Endothelial cell of umbilical vein (primary cell): ENCODE data around the gene MOXD1. TPM values are rescaled to one million over a fixed set of nuclear protein-coding genes. Genes with fewer than 3 reads are reported as not detected.

ENCODE experiments used
- Bru-seq: library from RNA; stranded (reverse); fragments of 400-500 nt; gene quantifications from one replicate; lab custom pipeline; 2021; lab: Mats Ljungman, UMichigan
- BruChase-seq, 2 experiments: library from RNA; stranded (reverse); fragments of 400-500 nt; gene quantifications; one replicate each; lab custom pipeline; 2021; lab: Mats Ljungman, UMichigan
- BruUV-seq: library from RNA; stranded (reverse); fragments of 400-500 nt; replicated peaks from 2 replicates; lab custom pipeline; 2021; lab: Mats Ljungman, UMichigan
- CTCF ChIA-PET: fragments of 300-600, 350-600 bp; sonication (Branson Sonifier 250); formaldehyde crosslinking; loops from one replicate; lab custom pipeline; 2021; ENCODE audit warnings: antibody characterized with exemption, inconsistent platforms; lab: Charles Lee
- POLR2A ChIA-PET: fragments of 300-600, 350-600 bp; sonication (Branson Sonifier 250); formaldehyde crosslinking; loops from one replicate; lab custom pipeline; 2021; ENCODE audit warnings: antibody characterized with exemption, inconsistent platforms; lab: Charles Lee
- DNase-seq: peaks from one replicate; pipeline ENCODE4 v3.0.0-alpha.2; 2011; ENCODE audit warnings: low read depth, low spot score
- FAIRE-seq: peaks from 2 replicates; lab custom pipeline; 2011; peaks lifted over from hg19 to GRCh38; lab: Jason Lieb, UNC
- H2AFZ ChIP-seq: 2 replicates; pipeline ENCODE4 v1.6.0; 2012; ENCODE audit warnings: low read depth, low read length, control low read depth, inconsistent platforms
- H3K27ac ChIP-seq: 2 replicates; pipeline ENCODE4 v1.5.1; 2011; ENCODE audit warnings: low read depth, mild to moderate bottlenecking, control low read depth, low read length, moderate library complexity; ENCODE audit not compliant: insufficient read depth
- H3K27me3 ChIP-seq, 2 experiments: 2 replicates each; pipeline versions ENCODE4 v1.6.0 to v1.6.1; 2011; ENCODE audit warnings: low read length in 2 of 2, mixed read lengths in 1 of 2; ENCODE audit not compliant: control insufficient read depth in 2 of 2, insufficient read depth in 2 of 2
- H3K36me3 ChIP-seq, 2 experiments: 2 replicates in 1 of 2; 3 replicates in 1 of 2; pipeline ENCODE4 v1.5.1; 2011; ENCODE audit warnings: low read length in 2 of 2, mild to moderate bottlenecking in 1 of 2, moderate library complexity in 1 of 2; ENCODE audit not compliant: control insufficient read depth in 2 of 2, insufficient read depth in 2 of 2; ENCODE audit errors: extremely low read depth in 1 of 2
- H3K4me1 ChIP-seq: 3 replicates; pipeline ENCODE4 v1.5.1; 2011; ENCODE audit warnings: mild to moderate bottlenecking, low read length; ENCODE audit not compliant: control insufficient read depth, insufficient read depth; ENCODE audit errors: extremely low read depth
- H3K4me2 ChIP-seq: 2 replicates; pipeline ENCODE4 v1.6.1; 2011; ENCODE audit warnings: low read length, control low read depth, mixed read lengths; ENCODE audit not compliant: insufficient read depth
- H3K4me3 ChIP-seq, 3 experiments: fragments of 200-600 bp in 1 of 3; sonication (generic), shearing (Covaris generic) in 1 of 3; replicated peaks in 1 of 3; 2 replicates each; pipeline ENCODE4 v1.5.1; 2011 to 2016; ENCODE audit warnings: control low read depth in 3 of 3, low read length in 3 of 3, mild to moderate bottlenecking in 2 of 3, inconsistent platforms in 1 of 3, low read depth in 1 of 3, moderate library complexity in 1 of 3; ENCODE audit not compliant: insufficient read depth in 1 of 3
- H3K79me2 ChIP-seq: 2 replicates; pipeline ENCODE4 v1.6.0; 2012; ENCODE audit warnings: low read length, inconsistent platforms; ENCODE audit not compliant: control insufficient read depth, insufficient read depth
- H3K9ac ChIP-seq: replicated peaks from 2 replicates; pipeline ENCODE3; 2011; ENCODE audit warnings: low read length, control low read depth; ENCODE audit not compliant: insufficient read depth; ENCODE audit errors: extremely low read depth
- H3K9me1 ChIP-seq: replicated peaks from 3 replicates; pipeline ENCODE4 v1.6.0; 2011; ENCODE audit warnings: mild to moderate bottlenecking, low read length; ENCODE audit not compliant: control insufficient read depth, insufficient read depth; ENCODE audit errors: extremely low read depth
- H3K9me3 ChIP-seq: replicated peaks from 2 replicates; pipeline ENCODE4 v1.5.1; 2012; ENCODE audit warnings: low read length, inconsistent platforms; ENCODE audit not compliant: control insufficient read depth, insufficient read depth
- H4K20me1 ChIP-seq: replicated peaks from 2 replicates; pipeline ENCODE3; 2011; ENCODE audit warnings: mild to moderate bottlenecking, low read length; ENCODE audit not compliant: control insufficient read depth, insufficient read depth; ENCODE audit errors: extremely low read depth
- CTCF ChIP-seq, 2 donors: IDR thresholded peaks; 1 replicate in 1 of 2; 2 replicates in 1 of 2; pipeline ENCODE4 v1.5.1; 2011; ENCODE audit warnings: low read length in 2 of 2, mild to moderate bottlenecking in 2 of 2, moderate library complexity in 2 of 2, control low read depth in 1 of 2, inconsistent platforms in 1 of 2, low read depth in 1 of 2; ENCODE audit not compliant: insufficient read depth in 1 of 2; ENCODE audit errors: extremely low read depth in 1 of 2
- EZH2 ChIP-seq: IDR thresholded peaks from 2 replicates; pipeline ENCODE4 v1.6.1; 2012; ENCODE audit warnings: borderline replicate concordance, low read depth, mild to moderate bottlenecking, moderate library complexity, low read length, inconsistent platforms; ENCODE audit not compliant: severe bottlenecking
- FOS ChIP-seq: IDR thresholded peaks from 2 replicates; pipeline ENCODE4 v1.6.1; 2011; ENCODE audit warnings: mild to moderate bottlenecking, low read length, moderate library complexity, borderline replicate concordance; ENCODE audit not compliant: insufficient read depth
- GATA2 ChIP-seq: IDR thresholded peaks from 2 replicates; pipeline ENCODE4 v1.7.0; 2011; ENCODE audit warnings: low read depth, mild to moderate bottlenecking, moderate library complexity, mixed read lengths, low read length; ENCODE audit not compliant: insufficient read length, insufficient read depth
- JUN ChIP-seq: IDR thresholded peaks from 2 replicates; pipeline ENCODE4 v1.6.1; 2011; ENCODE audit warnings: borderline replicate concordance, low read depth; ENCODE audit not compliant: insufficient read length, insufficient read depth
- MAX ChIP-seq: IDR thresholded peaks from 2 replicates; pipeline ENCODE4 v1.6.1; 2011; ENCODE audit not compliant: insufficient read depth, insufficient read length
- MYC ChIP-seq: IDR thresholded peaks from one replicate; pipeline ENCODE4 v1.6.1; 2011; ENCODE audit warnings: mild to moderate bottlenecking, low read depth, low read length
- POLR2A ChIP-seq: IDR thresholded peaks from 2 replicates; pipeline ENCODE4 v1.6.1; 2012; ENCODE audit warnings: low read depth, mild to moderate bottlenecking, control low read depth, low read length
- POLR2AphosphoS5 ChIP-seq: IDR thresholded peaks from 2 replicates; pipeline ENCODE4 v1.6.1; 2012; ENCODE audit warnings: low read depth, mild to moderate bottlenecking, control low read depth, low read length, moderate library complexity; ENCODE audit not compliant: insufficient read depth
- dilution Hi-C: fragments of 300-500 bp; cut with MboI; formaldehyde crosslinking; loops from one replicate; pipeline ENCODE4 v1.15.0; 2019; ENCODE audit warnings: low sequenced_read_pairs; ENCODE audit not compliant: extremely low pct_ligation_motif_present
- intact Hi-C: fragments of 100-400 bp; cut with micrococcal nuclease; formaldehyde crosslinking; loops from one replicate; pipeline ENCODE4 v1.10.0; 2022
- long read RNA-seq: library from polyadenylated mRNA; stranded (forward); transcript quantifications from one replicate; pipeline ENCODE4 v2.0.0, GENCODE V29; 2021
- polyA minus RNA-seq, 3 experiments: library from RNA; depleted of rRNA, polyadenylated mRNA; stranded (reverse); fragments of >200 nt; gene quantifications; 1 replicate in 1 of 3; 2 replicates in 2 of 3; pipeline ENCODE4 v1.2.3, GENCODE V29; 2011
- polyA plus RNA-seq, 4 experiments: library from polyadenylated mRNA; depleted of rRNA in 3 of 4; stranded (reverse) in 3 of 4; unstranded in 1 of 4; fragments of >200 nt; gene quantifications; 2 replicates each; pipeline versions ENCODE4 v1.2.1 to v1.2.3, GENCODE V29; 2011 to 2012; ENCODE audit warnings: missing spikeins in 1 of 4
- total RNA-seq: library from RNA; stranded (reverse); gene quantifications from 2 replicates; pipeline ENCODE4 v1.2.3, GENCODE V29; 2021

The MOXD1 gene
- total RNA-seq, result not detected in 2 replicates
- 0.01 and 0.06 TPM in 2 replicates for polyA plus RNA-seq
- polyA plus RNA-seq (2011; cell fraction: cytosol; rRNA removed), result 0.03 and 0.04 TPM in 2 replicates
- 0.09 TPM in 1 of 2 replicates, not detected in the other for polyA plus RNA-seq (2011; cell fraction: nucleus; rRNA removed)
- polyA plus RNA-seq (2012), result not detected in 2 replicates
- polyA minus RNA-seq, result 0.06 TPM in 1 of 2 replicates, not detected in the other
- not detected for polyA minus RNA-seq (2011; cell fraction: cytosol; rRNA and poly(A)+ RNA removed)
- 0.19 TPM in 1 of 2 replicates, not detected in the other for polyA minus RNA-seq (2011; cell fraction: nucleus; rRNA and poly(A)+ RNA removed)
- percentile 2 among the genes with signal in this experiment for Bru-seq, nascent RNA
- BruChase-seq, experiment 1, labeled RNA remaining after a 6-hour chase, result percentile 4 among the genes with signal in this experiment
- percentile 3 among the genes with signal in this experiment for BruChase-seq, experiment 2, labeled RNA remaining after a 2-hour chase
- long read RNA-seq, result 0 reads

- Histone ChIP-seq H3K9me1 (no peaks in the 10 kb centered on the region), H2AFZ (peak within 1 kb of the TSS; percentile 90), H3K9ac (no peak within 1 kb of the TSS), H3K4me3 (peak within 1 kb of the TSS; percentile 38 to 61 (median 49)), H3K79me2 (no peaks in the 10 kb centered on the region), H3K36me3 (no peaks in the 10 kb centered on the region), H4K20me1 (no peaks in the 10 kb centered on the region), H3K4me2 (peak within 1 kb of the TSS; percentile 78), H3K27ac (no peak within 1 kb of the TSS), H3K27me3 (peaks cover 46 to 75% of the 10 kb centered on the region in 2 experiments), H3K9me3 (no peaks in the 10 kb centered on the region), H3K4me1 (peaks cover 9% of the 10 kb centered on the region)
- ChIA-PET POLR2A (no interaction called here), CTCF (no interaction called here)
- dilution Hi-C loops (no loop called here), intact Hi-C loops (no loop called here)
- BruUV-seq, result no TSS peak
- no peak for TF ChIP-seq MYC
- TF ChIP-seq EZH2, result peak; percentile 70
- FAIRE-seq, result no peak
- peak; percentile 11 for DNase-seq
These were observed at the start of gene MOXD1 for GRCh38 chr6:132400883-132401617. Gene MOXD1 (minus strand): TSS chr6:132401475. CDS start chr6:132401426, 49 bp downstream.

GRCh38 chr6:132446855-132447241 lies 45.6 kb upstream of the MOXD1 start:
- CTCF ChIA-PET, result interaction anchor here (0.7 to 1.3 kb wide), 3 partner anchors 9 to 37 kb away, joined by 3 to 6 read pairs (median 5); no protein-coding TSS in a partner anchor
- H3K79me2 ChIP-seq, result no peaks in the 10 kb centered on the region

More at GRCh38 chr6:132446855-132447241, 45.6 kb upstream of the MOXD1 start:
- no peak overlapping the region for H3K9ac ChIP-seq
- FAIRE-seq, result no peak
- intact Hi-C loops (no loop called here), dilution Hi-C loops (no loop called here)
- no peak overlapping the region for H2AFZ ChIP-seq
- H3K9me1 ChIP-seq, result no peaks in the 10 kb centered on the region
- H3K4me2 ChIP-seq, result no peak overlapping the region
- H3K4me1 ChIP-seq, result no peaks in the 10 kb centered on the region
- no TSS peak for BruUV-seq
- no peak overlapping the region for H3K4me3 ChIP-seq
- H3K27me3 ChIP-seq, result no peaks in the 10 kb centered on the region
- POLR2A ChIA-PET, result no interaction called here
- H3K36me3 ChIP-seq, result no peaks in the 10 kb centered on the region
- DNase-seq, result no peak
- no peaks in the 10 kb centered on the region for H3K9me3 ChIP-seq
- no peak overlapping the region for H3K27ac ChIP-seq
- TF ChIP-seq GATA2 (no peak), POLR2AphosphoS5 (no peak), MYC (no peak), MAX (no peak), JUN (no peak), EZH2 (no peak), FOS (no peak), CTCF (IDR thresholded peaks at IDR 0.05; ENCODE audit: extremely low read depth in 1 of 2, insufficient read depth in 1 of 2, low read depth in 1 of 2, low read length in 2 of 2) (no peak), POLR2A (no peak)
- H4K20me1 ChIP-seq, result no peaks in the 10 kb centered on the region
